Mammary epithelial cell (primary cell): ENCODE measurements around the gene TAB2.

ENCODE experiments used
- EZH2 ChIP-seq: IDR thresholded peaks from 2 replicates; pipeline ENCODE4 v1.6.1; 2012; ENCODE audit warnings: low read length, inconsistent platforms, borderline replicate concordance
- TF ChIP-seq, protein P1 (sequence below), 2 donors: IDR thresholded peaks in 1 of 2; conservative IDR thresholded peaks in 1 of 2; 2 replicates each; pipeline ENCODE4 v1.5.1; 2011 to 2012; ENCODE audit warnings: inconsistent platforms in 2 of 2, low read length in 2 of 2, mild to moderate bottlenecking in 2 of 2, control low read depth in 1 of 2, low read depth in 1 of 2; ENCODE audit not compliant: insufficient read depth in 1 of 2; ENCODE audit errors: extremely low read depth in 1 of 2

DNA sequence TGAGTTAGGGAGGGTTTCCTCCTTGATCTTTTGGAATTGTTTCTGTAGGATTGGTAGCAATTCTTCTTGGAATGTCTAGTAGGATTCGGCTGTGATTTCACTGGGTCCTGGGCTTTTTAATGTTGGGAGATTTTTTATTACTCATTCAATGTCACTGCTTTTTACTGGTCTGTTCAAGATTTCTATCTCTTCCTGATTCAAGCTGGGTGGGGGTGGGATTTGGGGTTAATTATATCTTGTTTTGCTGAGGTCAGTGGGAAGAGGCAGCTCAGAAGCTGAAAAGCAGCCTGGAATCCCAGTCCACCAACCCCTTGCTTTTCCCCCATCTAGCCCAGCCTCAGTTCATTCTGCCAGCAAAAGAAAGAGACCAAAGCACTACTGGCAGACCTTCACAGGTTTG lies 122.1 kb downstream of the TAB2 start:
- TF ChIP-seq, protein P1, sequence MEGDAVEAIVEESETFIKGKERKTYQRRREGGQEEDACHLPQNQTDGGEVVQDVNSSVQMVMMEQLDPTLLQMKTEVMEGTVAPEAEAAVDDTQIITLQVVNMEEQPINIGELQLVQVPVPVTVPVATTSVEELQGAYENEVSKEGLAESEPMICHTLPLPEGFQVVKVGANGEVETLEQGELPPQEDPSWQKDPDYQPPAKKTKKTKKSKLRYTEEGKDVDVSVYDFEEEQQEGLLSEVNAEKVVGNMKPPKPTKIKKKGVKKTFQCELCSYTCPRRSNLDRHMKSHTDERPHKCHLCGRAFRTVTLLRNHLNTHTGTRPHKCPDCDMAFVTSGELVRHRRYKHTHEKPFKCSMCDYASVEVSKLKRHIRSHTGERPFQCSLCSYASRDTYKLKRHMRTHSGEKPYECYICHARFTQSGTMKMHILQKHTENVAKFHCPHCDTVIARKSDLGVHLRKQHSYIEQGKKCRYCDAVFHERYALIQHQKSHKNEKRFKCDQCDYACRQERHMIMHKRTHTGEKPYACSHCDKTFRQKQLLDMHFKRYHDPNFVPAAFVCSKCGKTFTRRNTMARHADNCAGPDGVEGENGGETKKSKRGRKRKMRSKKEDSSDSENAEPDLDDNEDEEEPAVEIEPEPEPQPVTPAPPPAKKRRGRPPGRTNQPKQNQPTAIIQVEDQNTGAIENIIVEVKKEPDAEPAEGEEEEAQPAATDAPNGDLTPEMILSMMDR (conservative IDR thresholded peaks at IDR 0.05 in 1 of 2, IDR thresholded peaks at IDR 0.05 in 1 of 2; ENCODE audit: extremely low read depth in 1 of 2, insufficient read depth in 1 of 2, low read depth in 1 of 2, low read length in 2 of 2) = no peak
- no peak for TF ChIP-seq EZH2
